ENCODE results near the gene RABGAP1.

Gene RABGAP1

GRCh38 chr9:122941582-122942234 is 888 bp downstream of the RABGAP1 start:
- no peak for TF ChIP-seq CTCF (IDR thresholded peaks at IDR 0.05; ENCODE audit: extremely low read depth, insufficient read depth, missing control alignments)
- in situ Hi-C loops (cut with MboI; ENCODE audit: low pct_unique_long_range_greater_than_20kb, low sequenced_read_pairs, unreplicated experiment), result no loop called here
- no peak for DNase-seq (ENCODE audit: low spot score)

GRCh38 chr9:122944960-122945888 is 4.4 kb downstream of the RABGAP1 start:
- in situ Hi-C loops (cut with MboI; ENCODE audit: low pct_unique_long_range_greater_than_20kb, low sequenced_read_pairs, unreplicated experiment), result no loop called here
- no peak for DNase-seq (ENCODE audit: low spot score)
- TF ChIP-seq CTCF (IDR thresholded peaks at IDR 0.05; ENCODE audit: extremely low read depth, insufficient read depth, missing control alignments), result no peak

- no peak for DNase-seq (ENCODE audit: low spot score)
- TF ChIP-seq CTCF (IDR thresholded peaks at IDR 0.05; ENCODE audit: extremely low read depth, insufficient read depth, missing control alignments), result no peak
- in situ Hi-C loops (cut with MboI; ENCODE audit: low pct_unique_long_range_greater_than_20kb, low sequenced_read_pairs, unreplicated experiment), result no loop called here
Observed at GRCh38 chr9:122946461-122947005, 5.7 kb downstream of the RABGAP1 start.

- TF ChIP-seq CTCF (IDR thresholded peaks at IDR 0.05; ENCODE audit: extremely low read depth, insufficient read depth, missing control alignments), result no peak
- in situ Hi-C loops (cut with MboI; ENCODE audit: low pct_unique_long_range_greater_than_20kb, low sequenced_read_pairs, unreplicated experiment), result no loop called here
- DNase-seq (ENCODE audit: low spot score), result no peak
Observed at GRCh38 chr9:122948313-122948712, 7.5 kb downstream of the RABGAP1 start.

- no peak for TF ChIP-seq CTCF (IDR thresholded peaks at IDR 0.05; ENCODE audit: extremely low read depth, insufficient read depth, missing control alignments)
- in situ Hi-C loops (cut with MboI; ENCODE audit: low pct_unique_long_range_greater_than_20kb, low sequenced_read_pairs, unreplicated experiment), result no loop called here
- DNase-seq (ENCODE audit: low spot score), result no peak
Observed at GRCh38 chr9:122949696-122950095, 8.9 kb downstream of the RABGAP1 start.

- TF ChIP-seq CTCF (IDR thresholded peaks at IDR 0.05; ENCODE audit: extremely low read depth, insufficient read depth, missing control alignments), result no peak
- in situ Hi-C loops (cut with MboI; ENCODE audit: low pct_unique_long_range_greater_than_20kb, low sequenced_read_pairs, unreplicated experiment), result no loop called here
- no peak for DNase-seq (ENCODE audit: low spot score)
Observed at GRCh38 chr9:122950263-122950662, 9.4 kb downstream of the RABGAP1 start.

Measured in GM13977 (cell line).